ENCODE data around the gene TSPO.

DNA sequence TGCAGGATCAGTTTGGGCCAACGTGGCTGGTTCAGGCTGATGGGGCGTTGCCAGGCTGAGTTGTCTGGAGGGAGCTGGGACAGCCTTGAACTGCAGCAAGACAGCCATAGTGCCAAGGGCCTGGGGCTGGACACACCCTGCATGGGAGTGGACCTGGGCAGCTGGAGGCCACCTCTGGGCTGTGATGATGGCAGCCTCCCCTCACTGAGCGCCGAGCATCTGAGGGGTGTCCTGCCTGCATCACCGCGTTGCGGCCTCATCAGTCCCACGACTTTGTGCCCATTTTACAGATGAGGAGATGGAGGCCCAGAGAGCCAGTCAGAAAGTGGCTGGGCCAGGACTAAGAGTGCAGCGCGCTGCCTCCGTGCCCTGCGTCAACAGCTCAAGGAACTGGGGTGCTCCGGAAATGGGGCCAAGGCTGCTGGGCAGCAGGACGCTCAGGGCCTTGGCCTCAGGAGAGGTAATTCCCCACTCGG is 590 bp upstream of the TSPO start:
- TF ChIP-seq POLR2AphosphoS5 (IDR thresholded peaks at IDR 0.05) (no peak), POLR2A (IDR thresholded peaks at IDR 0.05) (no peak)
- TF ChIP-seq, protein P1, sequence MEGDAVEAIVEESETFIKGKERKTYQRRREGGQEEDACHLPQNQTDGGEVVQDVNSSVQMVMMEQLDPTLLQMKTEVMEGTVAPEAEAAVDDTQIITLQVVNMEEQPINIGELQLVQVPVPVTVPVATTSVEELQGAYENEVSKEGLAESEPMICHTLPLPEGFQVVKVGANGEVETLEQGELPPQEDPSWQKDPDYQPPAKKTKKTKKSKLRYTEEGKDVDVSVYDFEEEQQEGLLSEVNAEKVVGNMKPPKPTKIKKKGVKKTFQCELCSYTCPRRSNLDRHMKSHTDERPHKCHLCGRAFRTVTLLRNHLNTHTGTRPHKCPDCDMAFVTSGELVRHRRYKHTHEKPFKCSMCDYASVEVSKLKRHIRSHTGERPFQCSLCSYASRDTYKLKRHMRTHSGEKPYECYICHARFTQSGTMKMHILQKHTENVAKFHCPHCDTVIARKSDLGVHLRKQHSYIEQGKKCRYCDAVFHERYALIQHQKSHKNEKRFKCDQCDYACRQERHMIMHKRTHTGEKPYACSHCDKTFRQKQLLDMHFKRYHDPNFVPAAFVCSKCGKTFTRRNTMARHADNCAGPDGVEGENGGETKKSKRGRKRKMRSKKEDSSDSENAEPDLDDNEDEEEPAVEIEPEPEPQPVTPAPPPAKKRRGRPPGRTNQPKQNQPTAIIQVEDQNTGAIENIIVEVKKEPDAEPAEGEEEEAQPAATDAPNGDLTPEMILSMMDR (IDR thresholded peaks at IDR 0.05) = no peak
